A549 (cell line): ENCODE measurements around the gene GNB1L. TPM values are rescaled to one million over a fixed set of nuclear protein-coding genes. Genes with fewer than 3 reads are reported as not detected.

Source experiments
- ATAC-seq, 2 experiments: fragments of 200-7000 bp in 1 of 2; fragments of >200 bp in 1 of 2; cut with Nextera tagmentation in 1 of 2; cut with Tn5 transposase in 1 of 2; 3 replicates each; pipeline versions ENCODE4 v1.8.0 to v1.9.1; 2018 to 2020; ENCODE audit warnings: mild to moderate bottlenecking in 1 of 2, moderate library complexity in 1 of 2
- CTCF ChIA-PET: fragments of 300-600 bp; sonication (Branson Sonifier 250); formaldehyde crosslinking; extraction: SDS; loops from one replicate; lab custom pipeline; 2021; ENCODE audit warnings: antibody characterized with exemption, inconsistent platforms; lab: Yijun Ruan, JAX
- POLR2A ChIA-PET: fragments of 350-600 bp; formaldehyde crosslinking; extraction: SDS; loops from one replicate; lab custom pipeline; 2021; ENCODE audit warnings: antibody characterized with exemption, inconsistent platforms; lab: Yijun Ruan, JAX
- DNase-seq, 2 experiments: peaks; one replicate each; pipeline versions ENCODE4 v3.0.0 to v3.0.0-alpha.2; 2011 to 2016; ENCODE audit warnings: low read depth in 1 of 2, low spot score in 1 of 2
- FAIRE-seq: peaks from 2 replicates; lab custom pipeline; 2011; peaks lifted over from hg19 to GRCh38; lab: Jason Lieb, UNC
- H3K27ac ChIP-seq, 2 experiments: fragments of >200 bp; sonication (Bioruptor Twin); formaldehyde crosslinking; 3 replicates each; pipeline ENCODE4 v1.5.1; 2016 to 2017
- H3K4me1 ChIP-seq: fragments of >200 bp; sonication (Bioruptor Twin); formaldehyde crosslinking; 3 replicates; pipeline ENCODE4 v1.6.1; 2016
- H3K4me2 ChIP-seq: fragments of >200 bp; sonication (Bioruptor Twin); formaldehyde crosslinking; 3 replicates; pipeline ENCODE4 v1.6.1; 2016
- H3K4me3 ChIP-seq: fragments of >200 bp; sonication (Bioruptor Twin); formaldehyde crosslinking; 3 replicates; pipeline ENCODE4 v1.5.1; 2016
- H3K9me3 ChIP-seq: fragments of >200 bp; sonication (Bioruptor Twin); formaldehyde crosslinking; 3 replicates; pipeline ENCODE4 v1.6.1; 2016
- CBX8 ChIP-seq: fragments of 200-600 bp; sonication (generic); IDR thresholded peaks from 2 replicates; pipeline ENCODE4 v1.6.1; 2016
- CEBPB ChIP-seq, 2 experiments: fragments of >200 bp in 1 of 2; sonication (Bioruptor Twin) in 1 of 2; formaldehyde crosslinking in 1 of 2; IDR thresholded peaks; 2 replicates each; pipeline ENCODE4 v1.6.1; 2012 to 2016
- CHD2 ChIP-seq: fragments of 150-350 bp; IDR thresholded peaks from 2 replicates; pipeline ENCODE4 v1.6.1; 2014; ENCODE audit warnings: low read length; ENCODE audit not compliant: partially characterized antibody
- FOSL2 ChIP-seq, 2 experiments: fragments of 450-650 bp in 1 of 2; fragments of >200 bp in 1 of 2; sonication (Bioruptor Twin) in 1 of 2; formaldehyde crosslinking; IDR thresholded peaks; 2 replicates each; pipeline versions ENCODE4 v1.5.0 to v1.6.1; 2016 to 2020; ENCODE audit warnings: mild to moderate bottlenecking in 1 of 2, moderate library complexity in 1 of 2
- GATA3 ChIP-seq: IDR thresholded peaks from 2 replicates; pipeline ENCODE4 v1.6.1; 2012; ENCODE audit warnings: borderline replicate concordance
- HDAC2 ChIP-seq: fragments of 200-600 bp; sonication (generic); IDR thresholded peaks from 2 replicates; pipeline ENCODE4 v1.6.1; 2016
- HEYL ChIP-seq: fragments of 250-450 bp; sonication (Bioruptor Pico); IDR thresholded peaks from 2 replicates; pipeline ENCODE4 v1.8.0; 2021; ENCODE audit warnings: mild to moderate bottlenecking, moderate library complexity
- HOXB13 ChIP-seq: fragments of 250-450 bp; sonication (Bioruptor Pico); IDR thresholded peaks from 2 replicates; pipeline ENCODE4 v1.5.0; 2020; ENCODE audit warnings: low read depth, mild to moderate bottlenecking, moderate library complexity
- HOXB5 ChIP-seq: fragments of 250-450 bp; sonication (Bioruptor Pico); IDR thresholded peaks from 2 replicates; pipeline ENCODE4 v1.5.0; 2020; ENCODE audit warnings: mild to moderate bottlenecking, moderate library complexity
- MAFK ChIP-seq: fragments of 450-650 bp; IDR thresholded peaks from 2 replicates; pipeline ENCODE4 v1.6.1; 2014; ENCODE audit not compliant: partially characterized antibody
- MAZ ChIP-seq: fragments of 150-350 bp; IDR thresholded peaks from 2 replicates; pipeline ENCODE4 v1.6.1; 2014; ENCODE audit warnings: antibody characterized with exemption, low read depth, low read length, borderline replicate concordance
- NFE2L2 ChIP-seq: fragments of 150-350 bp; conservative IDR thresholded peaks from 2 replicates; pipeline ENCODE4 v1.6.1; 2014; ENCODE audit warnings: low read length
- PHF8 ChIP-seq: fragments of 200-600 bp; sonication (generic); IDR thresholded peaks from 2 replicates; pipeline ENCODE4 v1.6.1; 2016; ENCODE audit warnings: low read depth, mild to moderate bottlenecking, antibody characterized with exemption, moderate library complexity, borderline replicate concordance
- POLR2A ChIP-seq: IDR thresholded peaks from 2 replicates; pipeline ENCODE4 v1.6.1; 2012; ENCODE audit warnings: mild to moderate bottlenecking, low read length
- POLR2AphosphoS2 ChIP-seq: conservative IDR thresholded peaks from 2 replicates; pipeline ENCODE4 v1.6.1; 2012; ENCODE audit warnings: low read length, improper control_type of control experiment, inconsistent platforms
- RAD21 ChIP-seq, 2 experiments: fragments of >200 bp in 1 of 2; sonication (Bioruptor Twin) in 1 of 2; formaldehyde crosslinking in 1 of 2; IDR thresholded peaks in 1 of 2; conservative IDR thresholded peaks in 1 of 2; 2 replicates in 1 of 2; 3 replicates in 1 of 2; pipeline ENCODE4 v1.6.1; 2012 to 2018; ENCODE audit warnings: inconsistent platforms in 1 of 2
- RNF2 ChIP-seq: fragments of 200-600 bp; sonication (generic); IDR thresholded peaks from 2 replicates; pipeline ENCODE4 v1.6.1; 2016; ENCODE audit warnings: low read depth, mild to moderate bottlenecking, antibody characterized with exemption, moderate library complexity, borderline replicate concordance
- SREBF2 ChIP-seq: fragments of 450-650 bp; IDR thresholded peaks from 2 replicates; pipeline ENCODE4 v1.6.1; 2014; ENCODE audit warnings: mild to moderate bottlenecking, moderate library complexity
- ZSCAN20 ChIP-seq: fragments of 250-450 bp; sonication (Bioruptor Pico); IDR thresholded peaks from 2 replicates; pipeline ENCODE4 v1.8.0; 2022; ENCODE audit warnings: mild to moderate bottlenecking, moderate library complexity
- WGBS: methylation state at CpG from one replicate; pipeline ENCODE4 v1.1.6; 2017; ENCODE audit errors: missing lambda C conversion rate; 5-methylcytosine and 5-hydroxymethylcytosine counted together
- polyA plus RNA-seq, 4 experiments: library from polyadenylated mRNA; depleted of rRNA in 3 of 4; stranded (reverse); fragments of >200 nt; fragmentation: RNase III in 1 of 4; extraction: RNeasy Plus Mini Kit Qiagen cat#74134 plus additional on column Dnase treatment in 1 of 4; gene quantifications; 2 replicates in 3 of 4; 3 replicates in 1 of 4; pipeline ENCODE4 v1.2.3, GENCODE V29; 2011 to 2017
- TF ChIP-seq, protein P1 (sequence below): IDR thresholded peaks from 2 replicates; pipeline ENCODE4 v1.6.1; 2012
- TF ChIP-seq, protein P2 (sequence below): fragments of 200-600 bp; sonication (generic); IDR thresholded peaks from 2 replicates; pipeline ENCODE4 v1.6.1; 2016; ENCODE audit warnings: antibody characterized with exemption, mild to moderate bottlenecking, moderate library complexity
- TF ChIP-seq, protein P3 (sequence below): IDR thresholded peaks from 2 replicates; pipeline ENCODE4 v1.6.1; 2012
- TF ChIP-seq, protein P4 (sequence below): fragments of 250-450 bp; sonication (Bioruptor Pico); IDR thresholded peaks from 2 replicates; pipeline ENCODE4 v1.5.0; 2021; ENCODE audit warnings: mild to moderate bottlenecking, moderate library complexity, borderline replicate concordance
- TF ChIP-seq, protein P5 (sequence below): fragments of 250-450 bp; sonication (Bioruptor Pico); IDR thresholded peaks from 2 replicates; pipeline ENCODE4 v1.5.0; 2020; ENCODE audit warnings: low read depth, mild to moderate bottlenecking, moderate library complexity
- TF ChIP-seq, protein P6 (sequence below): IDR thresholded peaks from 2 replicates; pipeline ENCODE4 v1.6.1; 2012; ENCODE audit warnings: low read depth, borderline replicate concordance

Gene GNB1L
- polyA plus RNA-seq, 2 of the 4 experiments (the other 2 are of a cell fraction), result 1.8 to 10.3 TPM

DNA sequence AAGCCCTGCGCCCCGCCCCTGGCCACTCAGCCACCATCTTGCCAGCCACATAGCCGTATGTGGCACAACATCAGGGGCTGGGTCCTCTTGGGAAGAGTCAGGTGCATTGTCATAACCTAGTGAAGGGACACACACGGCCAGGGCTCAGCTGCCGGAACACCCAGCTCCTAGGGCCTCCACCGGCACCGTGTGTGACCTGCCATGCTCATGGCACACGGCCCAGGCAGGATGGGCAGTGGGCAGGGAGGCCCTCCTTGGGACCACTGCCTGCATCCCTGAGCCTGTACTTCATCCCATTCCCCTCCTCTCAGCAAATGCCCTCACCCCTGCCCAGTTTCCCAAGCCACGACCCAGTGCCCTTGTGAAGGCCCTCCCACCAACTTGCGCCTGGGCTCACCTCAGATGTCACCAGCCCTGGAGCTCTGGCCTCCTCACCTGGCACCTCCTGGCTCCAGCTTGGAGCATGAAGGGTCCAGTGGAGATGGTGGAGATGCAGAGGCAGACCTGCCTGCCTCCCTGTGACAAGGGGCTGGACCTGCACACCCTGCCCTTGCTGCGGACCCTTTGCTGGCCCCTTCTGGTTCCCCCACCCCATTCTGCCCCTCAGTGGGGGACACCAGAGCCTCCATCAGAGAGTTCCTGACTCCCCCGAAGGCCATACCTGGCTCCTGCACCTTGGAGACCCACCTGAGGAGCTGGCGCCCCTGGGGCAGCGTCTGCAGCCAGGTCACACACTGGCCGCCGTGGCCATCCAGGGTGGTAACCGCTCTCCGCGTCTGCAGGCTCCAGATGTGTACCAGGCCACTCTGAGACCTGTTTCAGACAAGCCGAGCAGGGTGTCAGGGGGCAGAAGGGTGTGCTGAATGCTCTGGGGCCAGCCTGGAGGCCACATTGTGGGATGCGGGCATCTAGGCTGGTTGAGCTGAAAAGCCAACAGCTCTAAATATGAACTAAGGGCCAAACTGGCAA, 34.5 kb downstream of the GNB1L start:
- FAIRE-seq (no peak), ATAC-seq (no peak), DNase-seq (no peak)
- ChIA-PET POLR2A (interaction anchor here (0.6 to 0.7 kb wide), 2 partner anchors 8 to 16 kb away, joined by 3 to 4 read pairs; no protein-coding TSS in a partner anchor), CTCF (interaction anchor here (0.9 to 1.8 kb wide), 5 partner anchors 12 to 90 kb away, joined by 3 to 7 read pairs (median 3); no protein-coding TSS in a partner anchor)
- Histone ChIP-seq H3K27ac (no peak overlapping the region), H3K4me1 (peaks cover 5% of the 10 kb centered on the region; the same call in 1 of the 3 replicates), H3K4me3 (no peak overlapping the region), H3K9me3 (no peaks in the 10 kb centered on the region), H3K4me2 (no peak overlapping the region)
- 85% methylated on average over 8 of the region's 21 CpGs for WGBS
- TF ChIP-seq, protein P1, sequence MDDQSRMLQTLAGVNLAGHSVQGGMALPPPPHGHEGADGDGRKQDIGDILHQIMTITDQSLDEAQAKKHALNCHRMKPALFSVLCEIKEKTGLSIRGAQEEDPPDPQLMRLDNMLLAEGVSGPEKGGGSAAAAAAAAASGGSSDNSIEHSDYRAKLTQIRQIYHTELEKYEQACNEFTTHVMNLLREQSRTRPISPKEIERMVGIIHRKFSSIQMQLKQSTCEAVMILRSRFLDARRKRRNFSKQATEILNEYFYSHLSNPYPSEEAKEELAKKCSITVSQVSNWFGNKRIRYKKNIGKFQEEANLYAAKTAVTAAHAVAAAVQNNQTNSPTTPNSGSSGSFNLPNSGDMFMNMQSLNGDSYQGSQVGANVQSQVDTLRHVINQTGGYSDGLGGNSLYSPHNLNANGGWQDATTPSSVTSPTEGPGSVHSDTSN, result no peak
- TF ChIP-seq PHF8 (no peak), RNF2 (no peak), FOSL2 (IDR thresholded peaks at IDR 0.05) (no peak), FOSL2 (CRISPR knock-in tag; IDR thresholded peaks at IDR 0.05) (no peak), CHD2 (no peak), CEBPB (IDR thresholded peaks at IDR 0.05) (no peak), HOXB13 (CRISPR knock-in tag) (no peak), GATA3 (no peak), MAZ (no peak), CBX8 (no peak), POLR2AphosphoS2 (no peak), HEYL (no peak), HDAC2 (no peak)
- TF ChIP-seq, protein P2, sequence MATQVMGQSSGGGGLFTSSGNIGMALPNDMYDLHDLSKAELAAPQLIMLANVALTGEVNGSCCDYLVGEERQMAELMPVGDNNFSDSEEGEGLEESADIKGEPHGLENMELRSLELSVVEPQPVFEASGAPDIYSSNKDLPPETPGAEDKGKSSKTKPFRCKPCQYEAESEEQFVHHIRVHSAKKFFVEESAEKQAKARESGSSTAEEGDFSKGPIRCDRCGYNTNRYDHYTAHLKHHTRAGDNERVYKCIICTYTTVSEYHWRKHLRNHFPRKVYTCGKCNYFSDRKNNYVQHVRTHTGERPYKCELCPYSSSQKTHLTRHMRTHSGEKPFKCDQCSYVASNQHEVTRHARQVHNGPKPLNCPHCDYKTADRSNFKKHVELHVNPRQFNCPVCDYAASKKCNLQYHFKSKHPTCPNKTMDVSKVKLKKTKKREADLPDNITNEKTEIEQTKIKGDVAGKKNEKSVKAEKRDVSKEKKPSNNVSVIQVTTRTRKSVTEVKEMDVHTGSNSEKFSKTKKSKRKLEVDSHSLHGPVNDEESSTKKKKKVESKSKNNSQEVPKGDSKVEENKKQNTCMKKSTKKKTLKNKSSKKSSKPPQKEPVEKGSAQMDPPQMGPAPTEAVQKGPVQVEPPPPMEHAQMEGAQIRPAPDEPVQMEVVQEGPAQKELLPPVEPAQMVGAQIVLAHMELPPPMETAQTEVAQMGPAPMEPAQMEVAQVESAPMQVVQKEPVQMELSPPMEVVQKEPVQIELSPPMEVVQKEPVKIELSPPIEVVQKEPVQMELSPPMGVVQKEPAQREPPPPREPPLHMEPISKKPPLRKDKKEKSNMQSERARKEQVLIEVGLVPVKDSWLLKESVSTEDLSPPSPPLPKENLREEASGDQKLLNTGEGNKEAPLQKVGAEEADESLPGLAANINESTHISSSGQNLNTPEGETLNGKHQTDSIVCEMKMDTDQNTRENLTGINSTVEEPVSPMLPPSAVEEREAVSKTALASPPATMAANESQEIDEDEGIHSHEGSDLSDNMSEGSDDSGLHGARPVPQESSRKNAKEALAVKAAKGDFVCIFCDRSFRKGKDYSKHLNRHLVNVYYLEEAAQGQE, result no peak
- TF ChIP-seq, protein P3, sequence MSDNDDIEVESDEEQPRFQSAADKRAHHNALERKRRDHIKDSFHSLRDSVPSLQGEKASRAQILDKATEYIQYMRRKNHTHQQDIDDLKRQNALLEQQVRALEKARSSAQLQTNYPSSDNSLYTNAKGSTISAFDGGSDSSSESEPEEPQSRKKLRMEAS, result no peak

DNA sequence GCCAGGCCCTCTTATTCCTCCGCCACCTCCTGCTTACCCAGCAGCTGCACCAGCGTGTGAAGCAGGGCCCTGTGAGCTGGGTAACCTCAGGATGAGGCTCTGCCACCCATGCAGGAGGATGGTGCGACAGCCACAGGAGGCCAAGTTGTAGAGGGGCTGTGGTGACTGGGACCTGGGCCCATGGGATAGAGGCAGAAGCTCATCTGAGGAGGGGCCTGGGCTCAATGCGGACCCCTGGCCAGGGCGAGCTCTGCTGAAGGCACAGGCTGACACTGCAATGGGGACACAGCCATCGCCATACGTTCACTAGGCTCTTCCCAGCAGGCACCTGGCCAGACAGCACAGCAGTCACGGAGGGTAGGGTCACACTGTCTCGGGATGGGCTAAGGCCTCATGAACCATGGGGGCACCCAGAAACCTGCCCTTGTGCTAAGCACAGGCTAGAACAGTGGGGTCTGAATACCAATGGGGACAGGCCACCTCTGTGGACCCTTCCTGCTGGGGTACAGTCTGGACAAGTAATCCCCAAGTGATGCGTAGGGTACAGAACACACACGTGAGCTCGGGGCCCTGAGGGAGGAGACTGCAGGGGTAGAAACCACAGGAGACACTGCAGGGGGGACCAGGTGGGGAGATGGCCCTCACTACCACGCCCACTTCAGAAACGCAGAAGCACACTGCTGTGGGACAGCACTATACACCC, 35.3 kb downstream of the GNB1L start:
- WGBS, result 93% methylated on average over 5 of the region's 14 CpGs
- Histone ChIP-seq H3K27ac (no peak overlapping the region), H3K4me2 (no peak overlapping the region), H3K4me1 (peaks cover 3% of the 10 kb centered on the region; the same call in 1 of the 3 replicates), H3K9me3 (no peaks in the 10 kb centered on the region)
- ChIA-PET CTCF (interaction anchor here (0.9 to 1.8 kb wide), 4 partner anchors 12 to 91 kb away, joined by 3 to 7 read pairs (median 3); no protein-coding TSS in a partner anchor), POLR2A (interaction anchor here (0.6 kb wide), 1 partner anchor 15 kb away, joined by 4 read pairs; no protein-coding TSS in a partner anchor)
- FAIRE-seq, result no peak
- ATAC-seq, result no peak
- DNase-seq, result no peak
- no peak for TF ChIP-seq HOXB5 (CRISPR knock-in tag)
- no peak for TF ChIP-seq SREBF2
- TF ChIP-seq, protein P3, result no peak
- no peak for TF ChIP-seq MAFK
- no peak for TF ChIP-seq CBX8
- TF ChIP-seq ZSCAN20, result no peak
- no peak for TF ChIP-seq POLR2A
- no peak for TF ChIP-seq RAD21 (conservative IDR thresholded peaks at IDR 0.05 in 1 of 2, IDR thresholded peaks at IDR 0.05 in 1 of 2)
- no peak for TF ChIP-seq NFE2L2
- TF ChIP-seq, protein P4, sequence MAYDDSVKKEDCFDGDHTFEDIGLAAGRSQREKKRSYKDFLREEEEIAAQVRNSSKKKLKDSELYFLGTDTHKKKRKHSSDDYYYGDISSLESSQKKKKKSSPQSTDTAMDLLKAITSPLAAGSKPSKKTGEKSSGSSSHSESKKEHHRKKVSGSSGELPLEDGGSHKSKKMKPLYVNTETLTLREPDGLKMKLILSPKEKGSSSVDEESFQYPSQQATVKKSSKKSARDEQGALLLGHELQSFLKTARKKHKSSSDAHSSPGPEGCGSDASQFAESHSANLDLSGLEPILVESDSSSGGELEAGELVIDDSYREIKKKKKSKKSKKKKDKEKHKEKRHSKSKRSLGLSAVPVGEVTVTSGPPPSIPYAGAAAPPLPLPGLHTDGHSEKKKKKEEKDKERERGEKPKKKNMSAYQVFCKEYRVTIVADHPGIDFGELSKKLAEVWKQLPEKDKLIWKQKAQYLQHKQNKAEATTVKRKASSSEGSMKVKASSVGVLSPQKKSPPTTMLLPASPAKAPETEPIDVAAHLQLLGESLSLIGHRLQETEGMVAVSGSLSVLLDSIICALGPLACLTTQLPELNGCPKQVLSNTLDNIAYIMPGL (CRISPR knock-in tag), result no peak
- TF ChIP-seq, protein P5, sequence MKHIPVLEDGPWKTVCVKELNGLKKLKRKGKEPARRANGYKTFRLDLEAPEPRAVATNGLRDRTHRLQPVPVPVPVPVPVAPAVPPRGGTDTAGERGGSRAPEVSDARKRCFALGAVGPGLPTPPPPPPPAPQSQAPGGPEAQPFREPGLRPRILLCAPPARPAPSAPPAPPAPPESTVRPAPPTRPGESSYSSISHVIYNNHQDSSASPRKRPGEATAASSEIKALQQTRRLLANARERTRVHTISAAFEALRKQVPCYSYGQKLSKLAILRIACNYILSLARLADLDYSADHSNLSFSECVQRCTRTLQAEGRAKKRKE (CRISPR knock-in tag), result no peak
- TF ChIP-seq, protein P6, sequence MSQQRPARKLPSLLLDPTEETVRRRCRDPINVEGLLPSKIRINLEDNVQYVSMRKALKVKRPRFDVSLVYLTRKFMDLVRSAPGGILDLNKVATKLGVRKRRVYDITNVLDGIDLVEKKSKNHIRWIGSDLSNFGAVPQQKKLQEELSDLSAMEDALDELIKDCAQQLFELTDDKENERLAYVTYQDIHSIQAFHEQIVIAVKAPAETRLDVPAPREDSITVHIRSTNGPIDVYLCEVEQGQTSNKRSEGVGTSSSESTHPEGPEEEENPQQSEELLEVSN, result no peak
- TF ChIP-seq, all 56 proteins: peak for 0
- no peak overlapping the region for H3K4me3 ChIP-seq
